Caco-2 (cell line): ENCODE measurements around the gene CFAP251. TPM values are rescaled to one million over a fixed set of nuclear protein-coding genes. Genes with fewer than 3 reads are reported as not detected.

Experiments
- BruUV-seq: library from RNA; stranded (reverse); fragments of 400-500 nt; replicated peaks from 2 replicates; lab custom pipeline; 2021; lab: Mats Ljungman, UMichigan
- CTCF ChIA-PET: fragments of 300-600 bp; sonication (Branson Sonifier 250); formaldehyde crosslinking; loops from one replicate; lab custom pipeline; 2022; ENCODE audit warnings: antibody characterized with exemption; lab: Charles Lee
- POLR2A ChIA-PET: fragments of 300-600 bp; sonication (Branson Sonifier 250); formaldehyde crosslinking; loops from one replicate; lab custom pipeline; 2022; ENCODE audit warnings: antibody characterized with exemption; lab: Charles Lee
- DNase-seq, 2 experiments: peaks; one replicate each; pipeline versions ENCODE4 v3.0.0 to v3.0.0-alpha.2; 2020 to 2022
- H3K27me3 ChIP-seq: replicated peaks from 2 replicates; pipeline ENCODE4 v1.6.0; 2011; ENCODE audit warnings: low read length; ENCODE audit not compliant: control insufficient read depth, insufficient read depth
- H3K36me3 ChIP-seq: 2 replicates; pipeline ENCODE4 v1.5.1; 2011; ENCODE audit warnings: low read length; ENCODE audit not compliant: control insufficient read depth, insufficient read depth
- H3K4me1 ChIP-seq: fragments of 250-450 bp; sonication (Bioruptor Pico); 2 replicates; pipeline ENCODE4 v1.5.1; 2020; ENCODE audit warnings: mild to moderate bottlenecking
- H3K4me3 ChIP-seq: 2 replicates; pipeline ENCODE4 v1.5.1; 2011; ENCODE audit warnings: low read depth, mild to moderate bottlenecking, control low read depth, low read length
- H3K9me3 ChIP-seq: fragments of 250-450 bp; sonication (Bioruptor Pico); 2 replicates; pipeline ENCODE4 v1.5.1; 2020; ENCODE audit warnings: mild to moderate bottlenecking, moderate library complexity
- H3K27ac Mint-ChIP-seq: one replicate; pipeline ENCODE4 v1.8.0; 2022; ENCODE audit warnings: mixed read lengths; ENCODE audit not compliant: unreplicated experiment
- H3K27me3 Mint-ChIP-seq: one replicate; pipeline ENCODE4 v1.8.0; 2022; ENCODE audit warnings: mixed read lengths; ENCODE audit not compliant: insufficient read depth, unreplicated experiment
- H3K36me3 Mint-ChIP-seq: one replicate; pipeline ENCODE4 v1.8.0; 2022; ENCODE audit warnings: mild to moderate bottlenecking, mixed read lengths; ENCODE audit not compliant: insufficient read depth, unreplicated experiment
- H3K4me1 Mint-ChIP-seq: one replicate; pipeline ENCODE4 v1.8.0; 2022; ENCODE audit warnings: low read depth, mixed read lengths; ENCODE audit not compliant: unreplicated experiment
- H3K4me3 Mint-ChIP-seq: one replicate; pipeline ENCODE4 v1.8.0; 2022; ENCODE audit warnings: mild to moderate bottlenecking, moderate library complexity, mixed read lengths; ENCODE audit not compliant: unreplicated experiment
- H3K9me3 Mint-ChIP-seq: one replicate; pipeline ENCODE4 v1.8.0; 2022; ENCODE audit warnings: mixed read lengths; ENCODE audit not compliant: unreplicated experiment
- CTCF ChIP-seq, 2 experiments: fragments of 200-600 bp in 1 of 2; IDR thresholded peaks; 1 replicate in 1 of 2; 2 replicates in 1 of 2; pipeline versions ENCODE4 v1.5.1 to v1.8.0; 2011 to 2022; ENCODE audit warnings: antibody characterized with exemption in 1 of 2, control low read depth in 1 of 2, inconsistent platforms in 1 of 2, low read depth in 1 of 2, low read length in 1 of 2, mild to moderate bottlenecking in 1 of 2, moderate library complexity in 1 of 2; ENCODE audit not compliant: insufficient read depth in 1 of 2, severe bottlenecking in 1 of 2, unreplicated experiment in 1 of 2
- intact Hi-C: fragments of 100-400 bp; cut with micrococcal nuclease; formaldehyde crosslinking; loops from one replicate; pipeline ENCODE4 v1.10.0; 2022; ENCODE audit not compliant: unreplicated experiment
- total RNA-seq: library from RNA; stranded (reverse); gene quantifications from 2 replicates; pipeline ENCODE4 v1.2.3, GENCODE V29; 2022

The CFAP251 gene
- total RNA-seq, 1 experiment from 2014 or later: 1.2 TPM

- DNase-seq: no peak
- no peak overlapping the region for H3K4me3 ChIP-seq
- no peaks in the 10 kb centered on the region for H3K4me1 ChIP-seq
- POLR2A ChIA-PET: no interaction called here
- H3K27ac Mint-ChIP-seq: no peak overlapping the region
- H3K4me1 Mint-ChIP-seq: peaks cover 6% of the 10 kb centered on the region
- no TSS peak for BruUV-seq
- no peaks in the 10 kb centered on the region for H3K9me3 Mint-ChIP-seq
- CTCF ChIA-PET: no interaction called here
- intact Hi-C loops: no loop called here
- H3K4me3 Mint-ChIP-seq: no peak overlapping the region
- no peaks in the 10 kb centered on the region for H3K36me3 Mint-ChIP-seq
- no peaks in the 10 kb centered on the region for H3K9me3 ChIP-seq
- H3K27me3 Mint-ChIP-seq: no peaks in the 10 kb centered on the region
- no peaks in the 10 kb centered on the region for H3K27me3 ChIP-seq
- no peaks in the 10 kb centered on the region for H3K36me3 ChIP-seq
- TF ChIP-seq CTCF (IDR thresholded peaks at IDR 0.05; ENCODE audit: insufficient read depth in 1 of 2, low read depth in 1 of 2, low read length in 1 of 2, severe bottlenecking in 1 of 2, unreplicated experiment in 1 of 2): no peak
Observed at GRCh38 chr12:121963341-121964018, 45.1 kb downstream of the CFAP251 start.

GRCh38 chr12:121964813-121965643, 46.6 kb downstream of the CFAP251 start:
- Mint-ChIP-seq H3K4me3 (no peak overlapping the region), H3K27me3 (no peaks in the 10 kb centered on the region), H3K27ac (no peak overlapping the region), H3K4me1 (peaks cover 6% of the 10 kb centered on the region), H3K36me3 (no peaks in the 10 kb centered on the region), H3K9me3 (no peaks in the 10 kb centered on the region)
- POLR2A ChIA-PET: no interaction called here
- Histone ChIP-seq H3K4me3 (no peak overlapping the region), H3K9me3 (no peaks in the 10 kb centered on the region), H3K4me1 (no peaks in the 10 kb centered on the region), H3K36me3 (no peaks in the 10 kb centered on the region), H3K27me3 (no peaks in the 10 kb centered on the region)
- intact Hi-C loops: no loop called here
- BruUV-seq: no TSS peak
- TF ChIP-seq CTCF (IDR thresholded peaks at IDR 0.05; ENCODE audit: insufficient read depth in 1 of 2, low read depth in 1 of 2, low read length in 1 of 2, severe bottlenecking in 1 of 2, unreplicated experiment in 1 of 2): no peak
- CTCF ChIA-PET: no interaction called here
- DNase-seq: no peak

- H3K4me3 ChIP-seq: no peak overlapping the region
- ChIA-PET CTCF (no interaction called here), POLR2A (no interaction called here)
- H3K4me1 Mint-ChIP-seq: peaks cover 6% of the 10 kb centered on the region
- no TSS peak for BruUV-seq
- intact Hi-C loops: no loop called here
- H3K4me1 ChIP-seq: no peaks in the 10 kb centered on the region
- H3K9me3 Mint-ChIP-seq: no peaks in the 10 kb centered on the region
- H3K36me3 ChIP-seq: no peaks in the 10 kb centered on the region
- H3K27me3 Mint-ChIP-seq: no peaks in the 10 kb centered on the region
- peaks cover under 1% of the 10 kb centered on the region for H3K36me3 Mint-ChIP-seq
- TF ChIP-seq CTCF (IDR thresholded peaks at IDR 0.05; ENCODE audit: insufficient read depth in 1 of 2, low read depth in 1 of 2, low read length in 1 of 2, severe bottlenecking in 1 of 2, unreplicated experiment in 1 of 2): no peak
- H3K4me3 Mint-ChIP-seq: no peak overlapping the region
- H3K27me3 ChIP-seq: no peaks in the 10 kb centered on the region
- H3K9me3 ChIP-seq: no peaks in the 10 kb centered on the region
- DNase-seq: no peak
- H3K27ac Mint-ChIP-seq: no peak overlapping the region
Observed at GRCh38 chr12:121966959-121967358, 48.6 kb downstream of the CFAP251 start.
